Fibroblast of lung (primary cell): ENCODE data around the gene PRKCH. TPM values are rescaled to one million over a fixed set of nuclear protein-coding genes. Genes with fewer than 3 reads are reported as not detected.

ENCODE experiments used
- DNase-seq, 2 donors: peaks; one replicate each; pipeline versions ENCODE4 v3.0.0 to v3.0.0-alpha.2; 2010; ENCODE audit warnings: low read depth in 2 of 2
- H2AFZ ChIP-seq: 2 replicates; pipeline ENCODE4 v1.5.1; 2012; ENCODE audit warnings: low read length, control low read depth, inconsistent platforms
- H3K27ac ChIP-seq: 2 replicates; pipeline ENCODE4 v1.5.1; 2011; ENCODE audit warnings: low read length, control low read depth; ENCODE audit not compliant: insufficient read depth
- H3K27me3 ChIP-seq: 2 replicates; pipeline ENCODE4 v1.5.1; 2011; ENCODE audit warnings: mild to moderate bottlenecking, low read length; ENCODE audit not compliant: control insufficient read depth, insufficient read depth
- H3K36me3 ChIP-seq: 2 replicates; pipeline ENCODE4 v1.5.1; 2011; ENCODE audit warnings: low read length; ENCODE audit not compliant: control insufficient read depth, insufficient read depth
- H3K4me1 ChIP-seq: 2 replicates; pipeline ENCODE4 v1.5.1; 2011; ENCODE audit warnings: low read length; ENCODE audit not compliant: control insufficient read depth, insufficient read depth; ENCODE audit errors: extremely low read depth
- H3K4me2 ChIP-seq: 2 replicates; pipeline ENCODE4 v1.5.1; 2011; ENCODE audit warnings: low read length, control low read depth; ENCODE audit not compliant: insufficient read depth; ENCODE audit errors: extremely low read depth
- H3K4me3 ChIP-seq, 4 experiments: fragments of 200-600 bp in 1 of 4; sonication (generic) in 1 of 4; replicated peaks in 1 of 4; 2 replicates each; pipeline ENCODE4 v1.5.1; 2011 to 2016; ENCODE audit warnings: low read length in 4 of 4, low read depth in 3 of 4, mild to moderate bottlenecking in 3 of 4, control low read depth in 2 of 4, inconsistent platforms in 1 of 4, mixed read lengths in 1 of 4; ENCODE audit not compliant: insufficient read depth in 1 of 4; ENCODE audit errors: control extremely low read depth in 1 of 4
- H3K79me2 ChIP-seq: 2 replicates; pipeline ENCODE4 v1.5.1; 2012; ENCODE audit warnings: mild to moderate bottlenecking, low read length, inconsistent platforms; ENCODE audit not compliant: control insufficient read depth, insufficient read depth
- H3K9ac ChIP-seq: 2 replicates; pipeline ENCODE4 v1.5.1; 2011; ENCODE audit warnings: mild to moderate bottlenecking, low read length, control low read depth; ENCODE audit not compliant: insufficient read depth
- H3K9me3 ChIP-seq: 2 replicates; pipeline ENCODE4 v1.5.1; 2012; ENCODE audit warnings: low read depth, low read length; ENCODE audit not compliant: control insufficient read depth, insufficient read depth
- H4K20me1 ChIP-seq: 2 replicates; pipeline ENCODE4 v1.5.1; 2011; ENCODE audit warnings: low read length; ENCODE audit not compliant: control insufficient read depth, insufficient read depth; ENCODE audit errors: extremely low read depth
- EZH2 ChIP-seq: IDR thresholded peaks from 2 replicates; pipeline ENCODE4 v1.5.1; 2012; ENCODE audit warnings: low read length, control low read depth, mild to moderate bottlenecking; ENCODE audit errors: missing control alignments
- polyA plus RNA-seq, 2 donors: library from polyadenylated mRNA; depleted of rRNA in 1 of 2; stranded (reverse) in 1 of 2; unstranded in 1 of 2; fragments of >200 nt; gene quantifications; 2 replicates each; pipeline ENCODE4 v1.2.1, GENCODE V29; 2011 to 2012; ENCODE audit warnings: missing spikeins in 1 of 2
- total RNA-seq: library from RNA; depleted of rRNA; stranded (reverse); fragments of >200 nt; gene quantifications from 2 replicates; pipeline ENCODE4 v1.2.1, GENCODE V29; 2014
- TF ChIP-seq, protein P1 (sequence below), 2 donors: IDR thresholded peaks in 1 of 2; conservative IDR thresholded peaks in 1 of 2; 1 replicate in 1 of 2; 2 replicates in 1 of 2; pipeline ENCODE4 v1.5.1; 2011 to 2012; ENCODE audit warnings: low read length in 2 of 2, control low read depth in 1 of 2, inconsistent platforms in 1 of 2, low read depth in 1 of 2, mild to moderate bottlenecking in 1 of 2

PRKCH gene
- total and polyA plus RNA-seq, 2 donors (not counting 1 experiment from before 2014, with no cell fraction given) = 2.9 to 5.4 TPM

- no peak for DNase-seq
- no peaks in the 10 kb centered on the region for H3K27me3 ChIP-seq
- H4K20me1 ChIP-seq = no peaks in the 10 kb centered on the region
- TF ChIP-seq, protein P1, sequence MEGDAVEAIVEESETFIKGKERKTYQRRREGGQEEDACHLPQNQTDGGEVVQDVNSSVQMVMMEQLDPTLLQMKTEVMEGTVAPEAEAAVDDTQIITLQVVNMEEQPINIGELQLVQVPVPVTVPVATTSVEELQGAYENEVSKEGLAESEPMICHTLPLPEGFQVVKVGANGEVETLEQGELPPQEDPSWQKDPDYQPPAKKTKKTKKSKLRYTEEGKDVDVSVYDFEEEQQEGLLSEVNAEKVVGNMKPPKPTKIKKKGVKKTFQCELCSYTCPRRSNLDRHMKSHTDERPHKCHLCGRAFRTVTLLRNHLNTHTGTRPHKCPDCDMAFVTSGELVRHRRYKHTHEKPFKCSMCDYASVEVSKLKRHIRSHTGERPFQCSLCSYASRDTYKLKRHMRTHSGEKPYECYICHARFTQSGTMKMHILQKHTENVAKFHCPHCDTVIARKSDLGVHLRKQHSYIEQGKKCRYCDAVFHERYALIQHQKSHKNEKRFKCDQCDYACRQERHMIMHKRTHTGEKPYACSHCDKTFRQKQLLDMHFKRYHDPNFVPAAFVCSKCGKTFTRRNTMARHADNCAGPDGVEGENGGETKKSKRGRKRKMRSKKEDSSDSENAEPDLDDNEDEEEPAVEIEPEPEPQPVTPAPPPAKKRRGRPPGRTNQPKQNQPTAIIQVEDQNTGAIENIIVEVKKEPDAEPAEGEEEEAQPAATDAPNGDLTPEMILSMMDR (conservative IDR thresholded peaks at IDR 0.05 in 1 of 2, IDR thresholded peaks at IDR 0.05 in 1 of 2; ENCODE audit: low read depth in 1 of 2, low read length in 2 of 2) = no peak
- TF ChIP-seq EZH2 = no peak
- H3K4me3 ChIP-seq = no peak overlapping the region
- no peak overlapping the region for H3K9ac ChIP-seq
- H3K36me3 ChIP-seq = no peaks in the 10 kb centered on the region
- H3K27ac ChIP-seq = no peak overlapping the region
- no peaks in the 10 kb centered on the region for H3K79me2 ChIP-seq
- H3K9me3 ChIP-seq = no peaks in the 10 kb centered on the region
- no peak overlapping the region for H3K4me2 ChIP-seq
- H3K4me1 ChIP-seq = peaks cover 11% of the 10 kb centered on the region
- H2AFZ ChIP-seq = no peak overlapping the region
Observed at GRCh38 chr14:61575126-61575525, 253.7 kb downstream of the PRKCH start.

- Histone ChIP-seq H3K4me1 (peaks cover 10% of the 10 kb centered on the region), H3K4me2 (no peak overlapping the region), H3K9me3 (no peaks in the 10 kb centered on the region), H2AFZ (no peak overlapping the region), H3K4me3 (no peak overlapping the region), H3K9ac (no peak overlapping the region), H3K27ac (no peak overlapping the region), H3K79me2 (no peaks in the 10 kb centered on the region), H4K20me1 (no peaks in the 10 kb centered on the region), H3K27me3 (no peaks in the 10 kb centered on the region), H3K36me3 (no peaks in the 10 kb centered on the region)
- no peak for TF ChIP-seq EZH2
- TF ChIP-seq, protein P1 (conservative IDR thresholded peaks at IDR 0.05 in 1 of 2, IDR thresholded peaks at IDR 0.05 in 1 of 2; ENCODE audit: low read depth in 1 of 2, low read length in 2 of 2) = no peak
- DNase-seq = no peak
Observed at GRCh38 chr14:61575551-61576150, 254.3 kb downstream of the PRKCH start.

DNA sequence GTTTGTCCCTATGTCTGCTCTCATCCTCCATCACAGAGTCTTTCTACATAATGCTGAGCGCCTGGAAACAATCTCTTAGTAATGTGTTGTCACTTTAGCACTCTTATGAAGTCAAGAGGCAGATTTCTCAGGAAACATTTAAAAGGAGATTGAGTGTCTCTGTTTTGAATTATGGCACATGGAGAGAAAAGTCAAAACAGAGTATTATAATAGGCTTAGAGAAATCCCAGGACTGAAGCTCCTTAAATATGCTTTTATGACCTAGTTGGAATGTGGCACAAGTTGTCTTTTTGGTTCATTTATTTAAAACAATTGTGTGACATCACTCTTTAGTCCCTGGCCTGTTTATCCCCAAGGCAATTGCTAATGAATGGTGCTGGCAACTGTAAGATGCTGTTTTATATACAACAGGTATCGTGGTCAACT, 256.1 kb downstream of the PRKCH start:
- Histone ChIP-seq H4K20me1 (no peaks in the 10 kb centered on the region), H3K27me3 (no peaks in the 10 kb centered on the region), H3K9ac (no peak overlapping the region), H2AFZ (no peak overlapping the region), H3K9me3 (no peaks in the 10 kb centered on the region), H3K4me1 (peaks cover 10% of the 10 kb centered on the region), H3K4me2 (no peak overlapping the region), H3K27ac (no peak overlapping the region), H3K4me3 (no peak overlapping the region), H3K36me3 (no peaks in the 10 kb centered on the region), H3K79me2 (no peaks in the 10 kb centered on the region)
- no peak for DNase-seq
- no peak for TF ChIP-seq EZH2
- TF ChIP-seq, protein P1 (conservative IDR thresholded peaks at IDR 0.05 in 1 of 2, IDR thresholded peaks at IDR 0.05 in 1 of 2; ENCODE audit: low read depth in 1 of 2, low read length in 2 of 2) = no peak
